Pulmonary artery endothelial cell (primary cell): Measurements from ENCODE around the gene XYLT1. TPM values are rescaled to one million over a fixed set of nuclear protein-coding genes. Genes with fewer than 3 reads are reported as not detected.

ENCODE experiments used
- DNase-seq: peaks from one replicate; pipeline ENCODE4 v3.0.0-alpha.2; 2011; ENCODE audit warnings: low read depth, low spot score
- total RNA-seq: library from RNA; depleted of rRNA; stranded (reverse); fragments of >200 nt; gene quantifications from 2 replicates; pipeline ENCODE4 v1.2.3, GENCODE V29; 2014

Gene XYLT1
- total RNA-seq, 1 donor from 2014 or later: 0.92 TPM

GRCh38 chr16:17460890-17461289, 9.9 kb downstream of the XYLT1 start:
- DNase-seq: no peak

- no peak for DNase-seq
Measured at GRCh38 chr16:17459903-17460521, 10.7 kb downstream of the XYLT1 start.

- no peak for DNase-seq
Measured at GRCh38 chr16:17457997-17458396, 12.8 kb downstream of the XYLT1 start.

GRCh38 chr16:17457513-17457912, 13.2 kb downstream of the XYLT1 start:
- DNase-seq: no peak

GRCh38 chr16:17454162-17454730, 16.5 kb downstream of the XYLT1 start:
- no peak for DNase-seq

DNA sequence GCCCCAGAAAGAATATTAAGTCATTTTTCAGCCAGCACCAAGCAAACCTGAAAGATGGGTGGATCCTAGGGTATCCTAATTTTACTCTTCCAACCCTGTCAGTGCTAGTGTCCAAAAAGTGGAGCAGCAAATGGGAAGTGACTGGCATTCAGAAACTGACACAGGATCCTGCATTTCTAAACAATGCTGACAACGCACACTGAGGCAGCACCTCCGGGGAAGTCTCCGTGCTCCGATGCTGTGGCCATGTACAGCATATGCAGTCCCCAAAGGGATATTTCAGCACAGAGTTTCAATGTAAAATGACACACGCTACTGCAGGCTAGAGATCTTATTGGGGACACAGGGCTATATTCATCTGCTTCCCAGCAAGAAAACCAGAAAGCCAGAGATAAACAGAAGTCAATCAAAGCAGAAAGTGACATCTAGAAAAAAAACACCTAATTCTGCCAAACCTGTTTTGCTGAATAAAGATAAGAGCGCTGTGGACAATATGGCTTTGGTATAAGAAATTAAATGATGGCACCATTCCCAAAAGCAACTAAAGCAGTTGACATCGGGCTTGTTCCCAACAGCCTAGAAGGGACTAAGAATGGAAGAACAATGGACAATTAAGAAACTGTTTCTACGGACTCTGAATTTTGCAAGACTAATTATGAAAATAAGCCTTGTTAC, 17.3 kb downstream of the XYLT1 start:
- no peak for DNase-seq

DNA sequence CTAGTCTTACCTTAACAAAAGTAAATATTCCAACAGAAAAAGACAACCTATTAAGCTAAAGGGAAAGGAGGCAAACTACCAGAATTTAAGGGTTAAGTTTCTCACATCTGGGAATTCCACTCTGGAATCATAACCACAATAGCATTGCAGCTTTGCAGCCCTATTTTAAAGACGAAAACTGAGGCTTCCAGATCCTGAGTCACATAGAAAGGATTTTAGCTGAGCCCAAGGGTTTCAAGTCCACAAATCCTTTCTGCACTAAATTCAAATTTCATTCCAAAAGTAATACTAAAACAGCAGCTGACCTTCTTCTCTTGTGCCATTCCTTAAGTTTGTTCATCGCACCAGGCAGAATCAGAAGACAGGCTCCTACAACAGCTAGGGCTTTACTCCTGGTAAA, 17.8 kb downstream of the XYLT1 start:
- no peak for DNase-seq

DNA sequence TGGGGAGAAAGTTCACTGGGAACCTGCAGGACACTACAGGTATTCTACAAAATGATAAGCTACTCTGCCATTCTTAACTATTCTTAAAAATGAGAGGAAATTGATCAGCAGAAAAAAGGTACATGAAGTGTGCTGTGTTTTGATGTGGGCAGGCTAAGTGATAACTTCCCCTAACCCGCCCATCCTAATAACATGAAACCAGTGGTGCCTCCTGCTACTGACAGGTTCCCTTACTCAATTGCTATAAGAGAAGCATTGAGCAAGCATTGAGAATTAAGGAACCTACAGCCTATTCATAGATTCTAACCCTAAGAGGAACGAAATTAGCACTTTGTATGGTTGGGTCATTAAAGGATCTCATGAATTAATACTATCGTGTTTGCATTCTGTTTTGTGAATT, 18.9 kb downstream of the XYLT1 start:
- no peak for DNase-seq

DNA sequence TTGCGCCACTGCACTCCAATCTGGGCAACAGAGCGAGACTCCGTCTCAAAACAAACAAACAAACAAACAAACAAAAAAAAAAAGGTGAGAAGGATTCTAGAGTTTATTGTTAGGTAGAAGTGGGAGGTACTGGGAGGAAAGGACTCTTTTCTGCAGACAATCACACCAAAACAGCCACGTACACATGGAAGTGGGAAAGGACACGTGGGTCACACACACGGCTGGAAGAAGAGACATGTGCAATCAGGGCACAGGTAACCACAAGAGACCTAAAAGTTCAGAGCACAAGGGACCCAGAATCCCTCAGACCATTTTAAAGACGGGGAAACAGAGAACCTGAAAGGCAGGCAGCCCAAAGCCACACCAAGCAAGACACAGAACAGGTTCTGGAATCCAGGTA, 20.5 kb downstream of the XYLT1 start:
- DNase-seq: no peak

- DNase-seq: no peak
Measured at GRCh38 chr16:17448640-17449638, 21.8 kb downstream of the XYLT1 start.

GRCh38 chr16:17447101-17447569, 23.6 kb downstream of the XYLT1 start:
- no peak for DNase-seq

DNA sequence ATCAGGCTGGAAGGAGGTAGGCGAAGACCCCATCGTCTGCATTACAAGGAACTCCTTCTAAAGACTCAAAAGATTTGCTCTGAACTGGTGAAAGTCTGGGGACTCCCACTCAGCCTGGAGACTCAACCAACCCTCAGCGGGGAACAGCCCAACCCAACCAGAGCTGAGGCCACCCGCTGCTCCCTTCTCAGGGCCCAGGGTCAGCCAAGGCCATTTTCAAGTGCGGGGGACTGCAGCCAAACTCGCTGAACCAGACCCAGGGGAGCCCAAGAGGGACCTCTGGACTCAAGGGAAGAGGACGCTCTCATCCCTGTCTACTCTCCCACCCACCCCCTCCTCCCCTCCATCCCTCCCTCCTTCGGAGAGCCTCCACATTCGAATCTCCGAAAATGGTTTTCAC, 24.1 kb downstream of the XYLT1 start:
- DNase-seq: no peak

DNA sequence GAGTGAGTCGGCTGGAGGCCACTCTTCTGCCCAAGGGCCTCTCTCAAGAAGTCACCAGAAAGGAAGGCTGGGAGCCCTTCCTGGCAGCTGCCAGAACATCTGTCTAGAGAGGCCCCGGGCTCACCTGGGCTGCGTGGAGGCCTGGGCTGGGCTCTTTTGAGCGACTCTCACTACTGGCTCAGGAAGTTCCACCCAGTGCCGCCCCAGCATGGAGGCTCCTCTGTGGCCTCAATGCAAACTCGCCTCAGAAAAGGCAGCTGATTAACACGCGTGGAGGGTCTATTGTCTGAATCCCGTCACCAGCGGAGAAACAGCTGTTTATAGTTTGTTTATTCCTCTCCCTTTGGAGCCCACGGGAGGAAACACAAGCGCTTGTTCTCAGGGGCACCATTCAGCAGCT, 25.3 kb downstream of the XYLT1 start:
- no peak for DNase-seq

- DNase-seq: no peak
Measured at GRCh38 chr16:17444658-17445057, 26.1 kb downstream of the XYLT1 start.

DNA sequence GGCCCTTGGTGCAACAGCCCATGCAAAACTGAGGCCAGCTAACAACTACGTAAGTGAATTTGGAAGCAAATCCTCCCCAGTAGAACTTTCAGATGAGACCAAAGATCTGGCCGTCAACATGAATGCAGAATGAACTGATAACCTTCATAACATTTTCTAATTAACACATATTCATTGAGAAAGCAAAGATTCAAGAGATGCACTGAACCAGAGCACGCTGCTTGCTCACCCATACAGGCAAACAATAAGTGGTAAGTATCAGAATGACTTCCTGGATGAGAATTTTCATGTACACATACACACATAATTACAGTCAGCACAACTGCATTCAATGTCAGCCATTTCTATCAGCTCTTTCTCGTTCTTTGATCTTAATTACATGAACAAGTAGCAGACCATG, 30.6 kb downstream of the XYLT1 start:
- DNase-seq: no peak

GRCh38 chr16:17439580-17439979, 31.2 kb downstream of the XYLT1 start:
- DNase-seq: no peak

DNA sequence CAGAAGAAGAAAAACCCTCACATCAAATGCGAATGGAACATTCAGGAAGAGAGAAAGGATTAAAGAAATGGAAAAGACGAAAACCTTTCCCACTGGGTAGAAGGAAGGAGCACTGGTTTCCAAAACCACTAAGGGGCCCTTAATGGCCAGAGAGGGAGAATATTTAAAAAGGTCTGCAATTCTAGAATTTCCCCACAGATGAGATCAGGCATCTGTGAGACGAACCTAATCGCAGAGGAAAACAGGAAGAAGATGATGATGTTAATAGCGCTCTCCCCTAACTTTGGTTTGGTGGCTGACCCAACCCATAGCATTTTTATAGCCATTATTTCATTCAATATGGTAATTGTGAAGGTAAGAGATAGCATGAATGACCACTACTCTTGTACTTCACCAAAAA, 32.8 kb downstream of the XYLT1 start:
- no peak for DNase-seq

DNA sequence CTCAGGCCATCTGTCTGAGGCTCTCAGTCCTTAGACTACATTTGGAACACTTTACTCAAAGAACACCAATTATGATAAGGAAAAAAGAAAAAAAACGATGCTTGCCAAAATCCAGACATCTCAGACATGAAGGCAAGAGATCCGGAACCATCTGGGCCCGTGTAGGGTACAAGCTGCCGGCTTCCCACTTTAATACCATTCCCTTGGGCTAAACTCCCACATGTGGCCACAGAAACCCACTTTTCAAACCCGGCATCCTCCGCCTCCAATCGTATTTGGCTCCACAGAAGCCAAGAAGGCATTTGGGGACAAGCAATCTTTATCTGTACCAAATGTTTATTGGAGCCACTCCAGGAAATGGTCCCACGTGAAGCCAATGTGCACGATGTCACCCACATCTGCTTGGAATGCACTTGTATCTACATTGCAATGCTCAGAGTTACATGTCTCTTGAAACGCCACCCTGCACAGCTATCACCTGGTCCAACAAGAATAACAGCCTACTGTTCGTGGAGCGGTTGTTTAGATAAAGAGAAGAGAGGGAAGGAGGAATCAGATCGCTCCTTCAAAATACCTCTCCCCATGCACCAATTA, 33.5 kb downstream of the XYLT1 start:
- no peak for DNase-seq

- DNase-seq: no peak
Measured at GRCh38 chr16:17435318-17435717, 35.4 kb downstream of the XYLT1 start.

- DNase-seq: no peak
Measured at GRCh38 chr16:17433577-17434451, 36.9 kb downstream of the XYLT1 start.
